ENCODE results near the gene ZSCAN31. TPM values are rescaled to one million over a fixed set of nuclear protein-coding genes. Genes with fewer than 3 reads are reported as not detected.

The ZSCAN31 gene
- total RNA-seq, 1 experiment from 2014 or later = 10.1 TPM

DNA sequence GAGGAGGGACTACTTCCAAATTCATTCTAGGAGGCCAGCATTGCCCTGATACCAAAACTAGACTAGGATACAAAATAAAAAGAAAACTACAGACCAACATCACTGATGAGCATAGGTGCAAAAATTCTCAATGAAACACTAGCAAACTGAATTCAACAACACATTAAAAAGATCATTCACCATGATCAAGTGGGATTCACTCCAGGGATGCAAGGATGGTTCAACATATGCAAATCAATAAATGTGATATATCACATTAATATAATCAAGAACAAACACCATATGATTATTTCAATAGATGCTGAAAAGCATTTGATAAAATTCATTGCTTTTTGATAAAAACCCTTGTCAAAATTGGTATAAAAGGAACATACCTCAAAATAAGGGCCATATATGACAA lies 44.4 kb downstream of the ZSCAN31 start:
- Histone ChIP-seq H2AFZ (ENCODE audit: low read depth, low read length, poor library complexity, severe bottlenecking) (no peak overlapping the region), H3K36me3 (ENCODE audit: control insufficient read depth in 1 of 2, insufficient read depth in 2 of 2, low read length in 2 of 2) (peaks cover 2 to 9% of the 10 kb centered on the region in 2 experiments; a peak in 1 of 4 replicates), H3K79me2 (ENCODE audit: insufficient read depth, low read length) (no peaks in the 10 kb centered on the region), H3K4me3 (replicated peaks in 1 of 2; ENCODE audit: low read depth in 1 of 2, low read length in 2 of 2) (no peak overlapping the region), H4K20me1 (ENCODE audit: insufficient read depth) (no peaks in the 10 kb centered on the region), H3K27ac (ENCODE audit: low read depth, low read length) (no peak overlapping the region), H3K4me1 (ENCODE audit: control insufficient read depth in 1 of 2, insufficient read depth in 2 of 2, low read length in 2 of 2) (no peaks in the 10 kb centered on the region), H3K27me3 (ENCODE audit: insufficient read depth, low read length) (no peaks in the 10 kb centered on the region), H3K9me3 (ENCODE audit: control insufficient read depth in 1 of 2, insufficient read depth in 1 of 2, low read depth in 1 of 2, low read length in 2 of 2) (no peaks in the 10 kb centered on the region), H3K4me2 (ENCODE audit: low read length) (no peak overlapping the region), H3K9ac (ENCODE audit: low read length) (no peak overlapping the region), H3K9me2 (ENCODE audit: insufficient read depth) (no peaks in the 10 kb centered on the region)
- no TSS peak for BruUV-seq (replicated peaks)
- RAD21 ChIA-PET (ENCODE audit: low non-redundant PET in 1 of 2, low total read pairs in 2 of 2, uncharacterized antibody in 2 of 2, unreplicated experiment in 2 of 2) = no interaction called here
- CTCF ChIA-PET = no interaction called here
- ATAC-seq (no peak), DNase-seq (ENCODE audit: low read depth, low spot score) (no peak)
- TF ChIP-seq POLR2AphosphoS5 (IDR thresholded peaks at IDR 0.05; ENCODE audit: low read depth, low read length) = no peak
- TF ChIP-seq, protein P1, sequence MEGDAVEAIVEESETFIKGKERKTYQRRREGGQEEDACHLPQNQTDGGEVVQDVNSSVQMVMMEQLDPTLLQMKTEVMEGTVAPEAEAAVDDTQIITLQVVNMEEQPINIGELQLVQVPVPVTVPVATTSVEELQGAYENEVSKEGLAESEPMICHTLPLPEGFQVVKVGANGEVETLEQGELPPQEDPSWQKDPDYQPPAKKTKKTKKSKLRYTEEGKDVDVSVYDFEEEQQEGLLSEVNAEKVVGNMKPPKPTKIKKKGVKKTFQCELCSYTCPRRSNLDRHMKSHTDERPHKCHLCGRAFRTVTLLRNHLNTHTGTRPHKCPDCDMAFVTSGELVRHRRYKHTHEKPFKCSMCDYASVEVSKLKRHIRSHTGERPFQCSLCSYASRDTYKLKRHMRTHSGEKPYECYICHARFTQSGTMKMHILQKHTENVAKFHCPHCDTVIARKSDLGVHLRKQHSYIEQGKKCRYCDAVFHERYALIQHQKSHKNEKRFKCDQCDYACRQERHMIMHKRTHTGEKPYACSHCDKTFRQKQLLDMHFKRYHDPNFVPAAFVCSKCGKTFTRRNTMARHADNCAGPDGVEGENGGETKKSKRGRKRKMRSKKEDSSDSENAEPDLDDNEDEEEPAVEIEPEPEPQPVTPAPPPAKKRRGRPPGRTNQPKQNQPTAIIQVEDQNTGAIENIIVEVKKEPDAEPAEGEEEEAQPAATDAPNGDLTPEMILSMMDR (IDR thresholded peaks at IDR 0.05 in 2 of 3, conservative IDR thresholded peaks at IDR 0.05 in 1 of 3; ENCODE audit: borderline replicate concordance in 1 of 3, insufficient read depth in 1 of 3, low read depth in 2 of 3, low read length in 2 of 3) = no peak
- TF ChIP-seq, protein P2, sequence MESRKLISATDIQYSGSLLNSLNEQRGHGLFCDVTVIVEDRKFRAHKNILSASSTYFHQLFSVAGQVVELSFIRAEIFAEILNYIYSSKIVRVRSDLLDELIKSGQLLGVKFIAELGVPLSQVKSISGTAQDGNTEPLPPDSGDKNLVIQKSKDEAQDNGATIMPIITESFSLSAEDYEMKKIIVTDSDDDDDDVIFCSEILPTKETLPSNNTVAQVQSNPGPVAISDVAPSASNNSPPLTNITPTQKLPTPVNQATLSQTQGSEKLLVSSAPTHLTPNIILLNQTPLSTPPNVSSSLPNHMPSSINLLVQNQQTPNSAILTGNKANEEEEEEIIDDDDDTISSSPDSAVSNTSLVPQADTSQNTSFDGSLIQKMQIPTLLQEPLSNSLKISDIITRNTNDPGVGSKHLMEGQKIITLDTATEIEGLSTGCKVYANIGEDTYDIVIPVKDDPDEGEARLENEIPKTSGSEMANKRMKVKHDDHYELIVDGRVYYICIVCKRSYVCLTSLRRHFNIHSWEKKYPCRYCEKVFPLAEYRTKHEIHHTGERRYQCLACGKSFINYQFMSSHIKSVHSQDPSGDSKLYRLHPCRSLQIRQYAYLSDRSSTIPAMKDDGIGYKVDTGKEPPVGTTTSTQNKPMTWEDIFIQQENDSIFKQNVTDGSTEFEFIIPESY (IDR thresholded peaks at IDR 0.05; ENCODE audit: extremely low read depth, insufficient replicate concordance, low read length) = no peak
- no peak for TF ChIP-seq EGR1 (IDR thresholded peaks at IDR 0.05; ENCODE audit: low read depth)
- POLR2A ChIA-PET = no interaction called here
- intact Hi-C loops (cut with micrococcal nuclease) = no loop called here

DNA sequence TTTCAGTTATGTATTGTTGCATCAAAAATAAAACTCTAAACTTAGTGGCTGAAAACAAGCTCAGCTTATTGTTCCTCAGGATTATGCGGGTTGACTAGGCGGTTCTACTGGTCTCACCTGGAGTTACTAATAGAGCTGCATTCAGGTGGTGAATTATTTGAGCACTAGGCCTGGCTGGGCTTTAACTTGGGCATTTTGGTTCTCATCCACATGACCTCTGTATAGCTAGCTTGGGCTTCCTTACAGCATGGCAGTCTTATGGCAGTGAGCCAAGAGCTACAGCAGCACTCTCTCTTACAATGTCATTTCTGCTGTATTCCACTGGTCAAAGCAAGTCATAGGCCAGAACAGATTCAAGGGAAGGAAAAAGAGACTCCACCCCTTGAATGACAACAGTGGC lies 53.0 kb downstream of the ZSCAN31 start:
- Histone ChIP-seq H4K20me1 (ENCODE audit: insufficient read depth) (no peaks in the 10 kb centered on the region), H3K27me3 (ENCODE audit: insufficient read depth, low read length) (no peaks in the 10 kb centered on the region), H3K9me2 (ENCODE audit: insufficient read depth) (no peaks in the 10 kb centered on the region), H3K4me1 (ENCODE audit: control insufficient read depth in 1 of 2, insufficient read depth in 2 of 2, low read length in 2 of 2) (no peaks in the 10 kb centered on the region), H3K36me3 (ENCODE audit: control insufficient read depth in 1 of 2, insufficient read depth in 2 of 2, low read length in 2 of 2) (peaks cover 2 to 4% of the 10 kb centered on the region in 2 experiments; a peak in 1 of 4 replicates), H3K9ac (ENCODE audit: low read length) (no peak overlapping the region), H3K79me2 (ENCODE audit: insufficient read depth, low read length) (no peaks in the 10 kb centered on the region), H3K9me3 (ENCODE audit: control insufficient read depth in 1 of 2, insufficient read depth in 1 of 2, low read depth in 1 of 2, low read length in 2 of 2) (no peaks in the 10 kb centered on the region), H3K4me2 (ENCODE audit: low read length) (no peak overlapping the region), H3K27ac (ENCODE audit: low read depth, low read length) (no peak overlapping the region), H2AFZ (ENCODE audit: low read depth, low read length, poor library complexity, severe bottlenecking) (no peak overlapping the region), H3K4me3 (replicated peaks in 1 of 2; ENCODE audit: low read depth in 1 of 2, low read length in 2 of 2) (no peak overlapping the region)
- no TSS peak for BruUV-seq (replicated peaks)
- intact Hi-C loops (cut with micrococcal nuclease) = no loop called here
- ChIA-PET CTCF (no interaction called here), POLR2A (interaction anchor here (0.8 kb wide), 1 partner anchor 52 kb away, joined by 3 read pairs; no protein-coding TSS in a partner anchor), RAD21 (ENCODE audit: low non-redundant PET in 1 of 2, low total read pairs in 2 of 2, uncharacterized antibody in 2 of 2, unreplicated experiment in 2 of 2) (no interaction called here)
- ATAC-seq = no peak
- no peak for TF ChIP-seq EGR1 (IDR thresholded peaks at IDR 0.05; ENCODE audit: low read depth)
- TF ChIP-seq RAD21 (IDR thresholded peaks at IDR 0.05; ENCODE audit: low read depth) = no peak
- peak; percentile 22 for TF ChIP-seq YY1 (IDR thresholded peaks at IDR 0.05; ENCODE audit: extremely low read depth, insufficient replicate concordance, low read depth, low read length)
- TF ChIP-seq SIN3A (IDR thresholded peaks at IDR 0.05; ENCODE audit: low read depth) = no peak
- DNase-seq (ENCODE audit: low read depth, low spot score) = no peak
